ENCODE measurements around the gene ILF3.

DNA sequence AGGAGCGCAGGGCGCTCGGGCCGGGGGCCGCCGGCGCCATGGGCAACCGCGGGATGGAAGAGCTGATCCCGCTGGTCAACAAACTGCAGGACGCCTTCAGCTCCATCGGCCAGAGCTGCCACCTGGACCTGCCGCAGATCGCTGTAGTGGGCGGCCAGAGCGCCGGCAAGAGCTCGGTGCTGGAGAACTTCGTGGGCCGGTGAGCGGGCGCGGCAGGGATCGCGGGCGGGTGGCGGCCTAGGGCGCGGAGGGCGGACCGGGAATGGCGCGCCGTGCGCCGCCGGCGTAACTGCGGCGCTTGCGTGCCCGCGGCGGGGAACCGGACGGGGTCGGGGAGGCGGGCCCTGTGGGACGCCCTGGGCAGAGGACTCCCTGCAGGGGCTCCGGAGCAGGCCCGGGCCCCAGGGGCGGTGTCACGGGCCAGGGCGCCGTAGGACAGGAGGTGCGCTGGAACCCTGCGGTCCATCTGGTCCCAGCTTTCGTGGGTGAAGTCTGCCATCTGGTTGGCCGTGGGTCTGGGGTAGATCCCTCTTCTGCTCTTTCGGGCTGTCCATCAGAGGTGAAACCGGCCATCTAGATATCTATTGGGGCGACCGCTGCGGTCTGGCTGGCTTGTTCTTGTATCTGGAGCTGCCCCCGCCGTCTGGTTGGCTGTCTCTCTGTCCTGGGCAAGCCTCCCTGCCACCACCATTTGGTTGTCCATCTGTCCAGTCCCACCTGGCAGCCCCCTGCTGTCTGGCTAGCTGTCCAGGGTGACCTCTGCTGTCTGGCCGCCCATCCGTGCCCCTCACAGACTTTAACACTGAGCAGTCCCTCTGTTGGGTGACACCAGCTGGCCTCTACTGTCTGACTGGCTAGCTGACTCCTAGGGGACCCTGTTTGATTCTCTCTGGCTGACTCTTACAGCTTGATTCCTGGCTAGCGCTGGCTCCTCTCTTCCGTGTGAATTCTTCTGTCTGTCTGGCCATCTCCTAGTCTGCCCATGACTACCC, 64.4 kb downstream of the ILF3 start:
- TF ChIP-seq, protein P1, sequence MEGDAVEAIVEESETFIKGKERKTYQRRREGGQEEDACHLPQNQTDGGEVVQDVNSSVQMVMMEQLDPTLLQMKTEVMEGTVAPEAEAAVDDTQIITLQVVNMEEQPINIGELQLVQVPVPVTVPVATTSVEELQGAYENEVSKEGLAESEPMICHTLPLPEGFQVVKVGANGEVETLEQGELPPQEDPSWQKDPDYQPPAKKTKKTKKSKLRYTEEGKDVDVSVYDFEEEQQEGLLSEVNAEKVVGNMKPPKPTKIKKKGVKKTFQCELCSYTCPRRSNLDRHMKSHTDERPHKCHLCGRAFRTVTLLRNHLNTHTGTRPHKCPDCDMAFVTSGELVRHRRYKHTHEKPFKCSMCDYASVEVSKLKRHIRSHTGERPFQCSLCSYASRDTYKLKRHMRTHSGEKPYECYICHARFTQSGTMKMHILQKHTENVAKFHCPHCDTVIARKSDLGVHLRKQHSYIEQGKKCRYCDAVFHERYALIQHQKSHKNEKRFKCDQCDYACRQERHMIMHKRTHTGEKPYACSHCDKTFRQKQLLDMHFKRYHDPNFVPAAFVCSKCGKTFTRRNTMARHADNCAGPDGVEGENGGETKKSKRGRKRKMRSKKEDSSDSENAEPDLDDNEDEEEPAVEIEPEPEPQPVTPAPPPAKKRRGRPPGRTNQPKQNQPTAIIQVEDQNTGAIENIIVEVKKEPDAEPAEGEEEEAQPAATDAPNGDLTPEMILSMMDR (IDR thresholded peaks at IDR 0.05), result no peak
- TF ChIP-seq POLR2AphosphoS5 (IDR thresholded peaks at IDR 0.05), result no peak

Measured in suprapubic skin (tissue), 3 donors.